ENCODE data around the gene NGEF. TPM values are rescaled to one million over a fixed set of nuclear protein-coding genes. Genes with fewer than 3 reads are reported as not detected.

Gene NGEF
- total and polyA plus RNA-seq, 2 donors (not counting 1 experiment from before 2014, with no cell fraction given): under 0.01 to 0.24 TPM

DNA sequence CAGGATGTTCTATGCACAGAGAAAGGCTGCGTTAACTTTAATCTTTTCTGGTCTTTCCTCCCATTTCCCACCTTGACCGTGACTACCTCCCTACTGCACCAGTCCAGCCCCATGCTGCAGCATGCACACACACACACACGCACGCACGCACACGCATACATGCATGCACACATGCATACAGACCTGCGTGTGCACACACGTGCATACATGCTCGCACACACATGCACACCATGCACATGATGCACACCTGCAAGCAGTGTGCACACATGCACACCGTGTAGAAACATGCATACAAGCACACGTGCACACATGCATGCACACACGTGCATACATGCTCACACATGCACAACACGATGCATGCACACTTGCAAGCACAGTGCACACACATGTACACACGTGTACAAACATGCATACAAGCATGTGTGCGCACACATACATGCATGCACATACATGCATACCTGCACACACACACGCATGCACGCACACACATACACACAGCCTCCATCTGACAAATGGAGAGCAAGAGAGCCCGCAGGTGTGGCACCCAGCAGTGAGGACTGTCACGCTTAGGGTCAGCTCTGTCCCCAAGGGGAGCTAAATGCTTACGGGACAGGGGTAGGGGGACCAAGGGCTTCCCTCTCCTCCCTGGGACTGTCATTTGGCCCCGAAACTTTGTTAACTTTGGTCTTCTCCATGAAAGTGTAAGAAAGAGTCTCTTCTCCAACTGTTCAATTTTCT, 124.8 kb downstream of the NGEF start:
- no peak for DNase-seq (ENCODE audit: low read depth in 2 of 2)
- Histone ChIP-seq H3K4me3 (replicated peaks in 1 of 4; ENCODE audit: control extremely low read depth in 1 of 4, insufficient read depth in 1 of 4, low read depth in 3 of 4, low read length in 4 of 4) (no peak overlapping the region), H4K20me1 (ENCODE audit: control insufficient read depth, extremely low read depth, insufficient read depth, low read length) (no peaks in the 10 kb centered on the region), H2AFZ (ENCODE audit: low read length) (no peak overlapping the region), H3K9ac (ENCODE audit: insufficient read depth, low read length) (no peak overlapping the region), H3K9me3 (ENCODE audit: control insufficient read depth, insufficient read depth, low read depth, low read length) (no peaks in the 10 kb centered on the region), H3K4me1 (ENCODE audit: control insufficient read depth, extremely low read depth, insufficient read depth, low read length) (no peaks in the 10 kb centered on the region), H3K36me3 (ENCODE audit: control insufficient read depth, insufficient read depth, low read length) (no peaks in the 10 kb centered on the region), H3K27me3 (ENCODE audit: control insufficient read depth, insufficient read depth, low read length) (no peaks in the 10 kb centered on the region), H3K27ac (ENCODE audit: insufficient read depth, low read length) (no peak overlapping the region), H3K4me2 (ENCODE audit: extremely low read depth, insufficient read depth, low read length) (no peak overlapping the region), H3K79me2 (ENCODE audit: control insufficient read depth, insufficient read depth, low read length) (no peaks in the 10 kb centered on the region)
- TF ChIP-seq EZH2 (IDR thresholded peaks at IDR 0.05; ENCODE audit: low read length, missing control alignments): no peak
- TF ChIP-seq, protein P1, sequence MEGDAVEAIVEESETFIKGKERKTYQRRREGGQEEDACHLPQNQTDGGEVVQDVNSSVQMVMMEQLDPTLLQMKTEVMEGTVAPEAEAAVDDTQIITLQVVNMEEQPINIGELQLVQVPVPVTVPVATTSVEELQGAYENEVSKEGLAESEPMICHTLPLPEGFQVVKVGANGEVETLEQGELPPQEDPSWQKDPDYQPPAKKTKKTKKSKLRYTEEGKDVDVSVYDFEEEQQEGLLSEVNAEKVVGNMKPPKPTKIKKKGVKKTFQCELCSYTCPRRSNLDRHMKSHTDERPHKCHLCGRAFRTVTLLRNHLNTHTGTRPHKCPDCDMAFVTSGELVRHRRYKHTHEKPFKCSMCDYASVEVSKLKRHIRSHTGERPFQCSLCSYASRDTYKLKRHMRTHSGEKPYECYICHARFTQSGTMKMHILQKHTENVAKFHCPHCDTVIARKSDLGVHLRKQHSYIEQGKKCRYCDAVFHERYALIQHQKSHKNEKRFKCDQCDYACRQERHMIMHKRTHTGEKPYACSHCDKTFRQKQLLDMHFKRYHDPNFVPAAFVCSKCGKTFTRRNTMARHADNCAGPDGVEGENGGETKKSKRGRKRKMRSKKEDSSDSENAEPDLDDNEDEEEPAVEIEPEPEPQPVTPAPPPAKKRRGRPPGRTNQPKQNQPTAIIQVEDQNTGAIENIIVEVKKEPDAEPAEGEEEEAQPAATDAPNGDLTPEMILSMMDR (conservative IDR thresholded peaks at IDR 0.05 in 1 of 2, IDR thresholded peaks at IDR 0.05 in 1 of 2; ENCODE audit: low read depth in 1 of 2, low read length in 2 of 2): no peak

DNA sequence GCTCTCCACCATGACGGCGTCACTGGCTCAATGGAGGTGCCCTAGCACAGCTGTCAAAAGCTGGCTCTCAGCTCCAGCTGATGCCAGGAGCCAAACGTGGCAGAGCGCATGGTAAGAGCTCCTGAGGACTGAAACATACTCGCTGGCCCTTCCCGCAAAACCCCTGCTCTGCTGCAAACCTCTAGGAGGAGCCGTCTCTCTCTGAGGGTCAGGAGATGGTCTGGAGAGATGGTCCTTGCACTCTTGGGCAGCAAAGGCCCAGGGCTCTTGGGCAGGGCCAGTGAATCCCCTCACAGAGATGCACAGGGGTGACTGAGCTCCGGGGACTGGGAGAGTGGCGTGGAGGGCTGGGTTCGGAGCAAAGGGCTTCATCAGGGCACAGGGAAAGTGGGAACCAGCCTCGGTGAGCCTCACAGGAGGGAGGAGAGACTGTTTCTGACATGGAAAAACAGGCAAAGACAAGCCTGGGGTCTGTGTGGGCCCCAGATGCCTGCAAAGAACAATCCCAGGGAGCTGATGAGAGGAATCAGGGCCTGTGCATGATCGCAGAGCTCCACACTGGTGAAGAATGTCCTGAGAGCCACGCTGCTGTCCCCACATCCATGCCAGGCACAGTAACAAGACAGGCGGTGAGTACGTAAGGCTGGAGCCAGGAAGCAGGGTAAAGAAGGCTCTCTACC, 125.7 kb downstream of the NGEF start:
- no peak overlapping the region for H3K9ac ChIP-seq (ENCODE audit: insufficient read depth, low read length)
- DNase-seq (ENCODE audit: low read depth in 2 of 2): no peak
- TF ChIP-seq, protein P1 (conservative IDR thresholded peaks at IDR 0.05 in 1 of 2, IDR thresholded peaks at IDR 0.05 in 1 of 2; ENCODE audit: low read depth in 1 of 2, low read length in 2 of 2): peak; percentile 7 to 29
- TF ChIP-seq EZH2 (IDR thresholded peaks at IDR 0.05; ENCODE audit: low read length, missing control alignments): no peak
- H3K79me2 ChIP-seq (ENCODE audit: control insufficient read depth, insufficient read depth, low read length): no peaks in the 10 kb centered on the region
- H3K27me3 ChIP-seq (ENCODE audit: control insufficient read depth, insufficient read depth, low read length): no peaks in the 10 kb centered on the region
- no peaks in the 10 kb centered on the region for H4K20me1 ChIP-seq (ENCODE audit: control insufficient read depth, extremely low read depth, insufficient read depth, low read length)
- H3K4me3 ChIP-seq (replicated peaks in 1 of 4; ENCODE audit: control extremely low read depth in 1 of 4, insufficient read depth in 1 of 4, low read depth in 3 of 4, low read length in 4 of 4): no peak overlapping the region
- no peak overlapping the region for H3K4me2 ChIP-seq (ENCODE audit: extremely low read depth, insufficient read depth, low read length)
- H3K4me1 ChIP-seq (ENCODE audit: control insufficient read depth, extremely low read depth, insufficient read depth, low read length): no peaks in the 10 kb centered on the region
- no peaks in the 10 kb centered on the region for H3K36me3 ChIP-seq (ENCODE audit: control insufficient read depth, insufficient read depth, low read length)
- no peaks in the 10 kb centered on the region for H3K9me3 ChIP-seq (ENCODE audit: control insufficient read depth, insufficient read depth, low read depth, low read length)
- no peak overlapping the region for H2AFZ ChIP-seq (ENCODE audit: low read length)
- no peak overlapping the region for H3K27ac ChIP-seq (ENCODE audit: insufficient read depth, low read length)

DNA sequence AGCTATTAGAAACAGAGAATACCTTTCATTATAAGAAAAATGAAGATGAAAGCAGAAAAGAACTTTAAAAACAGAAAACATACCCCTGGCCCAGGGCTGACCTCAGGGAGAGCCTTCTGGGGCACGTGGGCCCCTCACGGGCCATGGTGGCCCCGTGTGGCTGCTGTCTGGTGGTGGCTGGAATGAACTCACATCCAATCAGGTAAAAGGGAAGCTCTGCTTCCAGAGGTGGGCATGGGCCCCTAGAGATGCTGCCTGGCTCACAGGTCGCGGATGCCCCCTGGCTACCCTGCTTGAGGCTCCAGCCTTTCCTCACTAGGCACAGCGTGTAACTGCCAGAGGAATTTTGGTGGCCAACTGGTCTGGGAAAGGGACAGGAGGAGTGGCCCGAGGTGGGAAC, 126.4 kb downstream of the NGEF start:
- Histone ChIP-seq H2AFZ (ENCODE audit: low read length) (no peak overlapping the region), H3K9me3 (ENCODE audit: control insufficient read depth, insufficient read depth, low read depth, low read length) (no peaks in the 10 kb centered on the region), H3K4me3 (replicated peaks in 1 of 4; ENCODE audit: control extremely low read depth in 1 of 4, insufficient read depth in 1 of 4, low read depth in 3 of 4, low read length in 4 of 4) (no peak overlapping the region), H3K4me2 (ENCODE audit: extremely low read depth, insufficient read depth, low read length) (no peak overlapping the region), H3K79me2 (ENCODE audit: control insufficient read depth, insufficient read depth, low read length) (no peaks in the 10 kb centered on the region), H3K27me3 (ENCODE audit: control insufficient read depth, insufficient read depth, low read length) (no peaks in the 10 kb centered on the region), H3K4me1 (ENCODE audit: control insufficient read depth, extremely low read depth, insufficient read depth, low read length) (no peaks in the 10 kb centered on the region), H4K20me1 (ENCODE audit: control insufficient read depth, extremely low read depth, insufficient read depth, low read length) (no peaks in the 10 kb centered on the region), H3K9ac (ENCODE audit: insufficient read depth, low read length) (no peak overlapping the region), H3K36me3 (ENCODE audit: control insufficient read depth, insufficient read depth, low read length) (no peaks in the 10 kb centered on the region), H3K27ac (ENCODE audit: insufficient read depth, low read length) (no peak overlapping the region)
- TF ChIP-seq, protein P1 (conservative IDR thresholded peaks at IDR 0.05 in 1 of 2, IDR thresholded peaks at IDR 0.05 in 1 of 2; ENCODE audit: low read depth in 1 of 2, low read length in 2 of 2): no peak
- DNase-seq (ENCODE audit: low read depth in 2 of 2): no peak

All from fibroblast of lung (primary cell).